DOHH2 (cell line): Measurements from ENCODE around the gene PLS3.

ENCODE experiments used
- CTCF ChIP-seq: fragments of 200-600 bp; sonication (generic); IDR thresholded peaks from one replicate; pipeline ENCODE4 v1.5.1; 2014; ENCODE audit warnings: antibody characterized with exemption, mild to moderate bottlenecking, low read depth, low read length; ENCODE audit not compliant: poor library complexity, severe bottlenecking
- EZH2phosphoT487 ChIP-seq: fragments of 200-600 bp; sonication (generic); IDR thresholded peaks from 2 replicates; pipeline ENCODE4 v1.6.1; 2017; ENCODE audit warnings: borderline replicate concordance, mild to moderate bottlenecking, antibody characterized with exemption, low read length, moderate library complexity, mixed read lengths

- TF ChIP-seq CTCF: no peak
- no peak for TF ChIP-seq EZH2phosphoT487
These were observed 580 bp upstream of the PLS3 start for GRCh38 chrX:115560211-115560977.
